Common myeloid progenitor, CD34-positive (primary cell): ENCODE results near the gene MYO1D.

Source experiments
- CTCF ChIA-PET: fragments of 350-600 bp; sonication (Branson Sonifier 250); formaldehyde crosslinking; loops from one replicate; lab custom pipeline; 2021; ENCODE audit warnings: antibody characterized with exemption; lab: Charles Lee
- POLR2A ChIA-PET: fragments of 350-600 bp; sonication (Branson Sonifier 250); formaldehyde crosslinking; loops from one replicate; lab custom pipeline; 2021; ENCODE audit warnings: antibody characterized with exemption; lab: Charles Lee
- DNase-seq, 3 donors: peaks; one replicate each; pipeline versions ENCODE4 v3.0.0 to v3.0.0-alpha.2; 2013
- H3K27ac ChIP-seq, 2 experiments: 1 replicate in 1 of 2; 2 replicates in 1 of 2; pipeline ENCODE4 v1.7.0; 2013; ENCODE audit warnings: inconsistent platforms in 2 of 2, low read length in 2 of 2, mild to moderate bottlenecking in 2 of 2, low read depth in 1 of 2, moderate library complexity in 1 of 2; ENCODE audit not compliant: severe bottlenecking in 2 of 2, insufficient read depth in 1 of 2, poor library complexity in 1 of 2
- H3K27me3 ChIP-seq, 5 experiments: replicated peaks in 2 of 5; 1 replicate in 3 of 5; 2 replicates in 2 of 5; pipeline versions ENCODE4 v1.6.1 to v1.7.0; 2013; ENCODE audit warnings: low read length in 4 of 5, mild to moderate bottlenecking in 2 of 5, moderate library complexity in 2 of 5, inconsistent platforms in 1 of 5; ENCODE audit not compliant: insufficient read depth in 5 of 5, control insufficient read depth in 4 of 5
- H3K36me3 ChIP-seq, 4 experiments: 1 replicate in 2 of 4; 2 replicates in 2 of 4; pipeline versions ENCODE4 v1.6.1 to v1.7.0; 2013; ENCODE audit warnings: low read length in 3 of 4, control low read depth in 1 of 4, mild to moderate bottlenecking in 1 of 4; ENCODE audit not compliant: control insufficient read depth in 4 of 4, insufficient read depth in 4 of 4
- H3K4me1 ChIP-seq, 4 experiments: 1 replicate in 3 of 4; 2 replicates in 1 of 4; pipeline versions ENCODE4 v1.6.1 to v1.7.1; 2013; ENCODE audit warnings: low read length in 3 of 4, mild to moderate bottlenecking in 3 of 4, control low read depth in 1 of 4, inconsistent platforms in 1 of 4, moderate library complexity in 1 of 4; ENCODE audit not compliant: control insufficient read depth in 4 of 4, insufficient read depth in 4 of 4; ENCODE audit errors: control extremely low read depth in 1 of 4
- H3K4me3 ChIP-seq, 7 experiments: 1 replicate in 4 of 7; 2 replicates in 3 of 7; pipeline versions ENCODE4 v1.5.1 to v1.7.0; 2013; ENCODE audit warnings: mild to moderate bottlenecking in 7 of 7, low read length in 6 of 7, moderate library complexity in 6 of 7, inconsistent platforms in 2 of 7, low read depth in 2 of 7, control low read depth in 1 of 7; ENCODE audit not compliant: insufficient read depth in 4 of 7, control insufficient read depth in 1 of 7; ENCODE audit errors: extremely low read depth in 1 of 7
- H3K9me3 ChIP-seq, 5 experiments: 1 replicate in 4 of 5; 2 replicates in 1 of 5; pipeline versions ENCODE4 v1.6.1 to v1.7.1; 2013; ENCODE audit warnings: low read length in 4 of 5, mild to moderate bottlenecking in 2 of 5, inconsistent platforms in 1 of 5, low read depth in 1 of 5, moderate library complexity in 1 of 5; ENCODE audit not compliant: control insufficient read depth in 4 of 5, insufficient read depth in 2 of 5; ENCODE audit errors: control extremely low read depth in 1 of 5
- WGBS: methylation state at CpG from one replicate; pipeline ENCODE4 v1.1.5; 2013; ENCODE audit not compliant: insufficient coverage; 5-methylcytosine and 5-hydroxymethylcytosine counted together

Gene MYO1D

DNA sequence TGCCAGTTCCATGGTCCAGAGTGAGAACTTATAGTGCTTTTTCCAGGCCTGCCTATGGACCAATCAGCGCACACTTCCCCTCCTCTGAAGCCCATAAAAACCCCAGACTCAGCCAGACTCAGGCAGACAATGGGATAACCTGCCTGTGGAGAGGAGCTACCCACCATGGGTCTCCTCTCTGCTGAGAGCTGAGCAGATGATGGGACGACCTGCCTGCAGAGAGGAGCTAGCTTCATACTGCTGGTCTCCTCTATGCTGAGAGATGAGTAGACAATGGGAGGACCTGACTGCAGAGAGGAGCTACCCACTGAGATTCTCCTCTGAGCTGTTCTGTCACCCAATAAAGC, 144.7 kb downstream of the MYO1D start:
- Histone ChIP-seq H3K27me3 (no peaks in the 10 kb centered on the region), H3K27ac (no peak overlapping the region), H3K36me3 (peaks cover 0 to 2% (median 1%) of the 10 kb centered on the region in 4 experiments), H3K4me1 (no peaks in the 10 kb centered on the region), H3K9me3 (peaks cover 0 to 16% (median 10%) of the 10 kb centered on the region in 5 experiments), H3K4me3 (no peak overlapping the region)
- DNase-seq: no peak
- POLR2A ChIA-PET: no interaction called here
- CTCF ChIA-PET: no interaction called here
- WGBS: 100% methylated on average over 1 of the region's 2 CpGs

DNA sequence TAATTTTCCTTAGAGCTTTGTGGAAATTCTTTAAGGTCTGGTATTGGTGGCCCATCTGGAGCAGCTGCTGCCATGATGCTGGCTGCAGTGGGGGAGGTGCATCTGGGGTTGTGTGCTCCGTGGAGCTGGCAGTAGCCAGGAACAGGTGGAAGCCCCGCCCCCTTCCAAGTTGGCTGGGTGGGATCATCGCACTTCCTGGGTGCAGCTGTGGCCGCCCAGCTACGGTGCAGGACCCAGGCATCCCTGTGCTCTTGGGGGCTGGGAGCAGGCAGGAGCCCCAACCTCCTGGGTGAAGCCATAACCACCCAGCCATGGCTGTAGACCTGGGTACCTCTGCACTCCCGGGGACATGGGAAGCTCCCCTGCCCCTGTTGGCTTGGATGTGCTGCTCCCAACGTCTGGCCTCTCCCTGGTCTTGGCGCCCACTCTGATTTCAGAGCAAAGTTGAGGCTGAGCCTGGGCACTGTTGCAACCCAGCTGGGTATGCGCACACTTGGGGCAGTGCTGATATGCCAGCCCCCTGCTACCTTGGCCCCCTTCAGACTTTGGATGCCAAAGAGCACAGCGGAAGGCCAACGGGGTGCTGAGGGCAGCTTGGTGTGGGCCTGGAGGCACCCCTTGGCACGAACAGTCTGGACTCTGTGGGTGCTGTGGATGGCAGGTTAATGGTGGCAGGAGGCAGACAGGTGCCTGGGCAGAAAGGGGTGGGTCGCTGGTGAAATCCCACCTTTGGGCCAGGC, 145.2 kb downstream of the MYO1D start:
- Histone ChIP-seq H3K27me3 (no peaks in the 10 kb centered on the region), H3K4me3 (no peak overlapping the region), H3K4me1 (no peaks in the 10 kb centered on the region), H3K27ac (no peak overlapping the region), H3K36me3 (peaks cover 0 to 2% (median 1%) of the 10 kb centered on the region in 4 experiments), H3K9me3 (peaks cover 0 to 16% (median 10%) of the 10 kb centered on the region in 5 experiments)
- no peak for DNase-seq
- POLR2A ChIA-PET: no interaction called here
- 100% methylated on average over 12 of the region's 13 CpGs for WGBS
- CTCF ChIA-PET: no interaction called here

DNA sequence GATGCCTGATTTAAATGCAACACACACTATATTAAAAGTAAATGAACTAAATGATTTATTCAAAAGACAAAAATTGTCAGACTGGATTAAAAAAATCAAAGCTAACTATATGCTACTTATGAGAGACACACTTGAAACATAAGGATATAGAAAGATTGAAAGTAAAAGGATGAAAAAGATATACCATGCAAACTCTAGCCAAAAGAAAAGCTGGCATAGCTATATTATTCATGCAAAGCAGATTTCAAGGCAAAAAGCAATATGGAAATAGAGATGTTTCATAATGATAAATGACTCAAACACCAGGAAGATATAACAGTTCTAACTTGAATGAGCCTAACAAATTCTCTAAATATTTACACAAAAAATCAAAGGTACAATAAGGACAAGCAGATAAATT, 149.2 kb downstream of the MYO1D start:
- DNase-seq: no peak
- CTCF ChIA-PET: no interaction called here
- Histone ChIP-seq H3K4me3 (no peak overlapping the region), H3K9me3 (peaks cover 0 to 18% (median 7%) of the 10 kb centered on the region in 5 experiments), H3K36me3 (peaks cover 0 to 2% (median 0%) of the 10 kb centered on the region in 4 experiments), H3K4me1 (no peaks in the 10 kb centered on the region), H3K27ac (no peak overlapping the region), H3K27me3 (no peaks in the 10 kb centered on the region)
- POLR2A ChIA-PET: no interaction called here

DNA sequence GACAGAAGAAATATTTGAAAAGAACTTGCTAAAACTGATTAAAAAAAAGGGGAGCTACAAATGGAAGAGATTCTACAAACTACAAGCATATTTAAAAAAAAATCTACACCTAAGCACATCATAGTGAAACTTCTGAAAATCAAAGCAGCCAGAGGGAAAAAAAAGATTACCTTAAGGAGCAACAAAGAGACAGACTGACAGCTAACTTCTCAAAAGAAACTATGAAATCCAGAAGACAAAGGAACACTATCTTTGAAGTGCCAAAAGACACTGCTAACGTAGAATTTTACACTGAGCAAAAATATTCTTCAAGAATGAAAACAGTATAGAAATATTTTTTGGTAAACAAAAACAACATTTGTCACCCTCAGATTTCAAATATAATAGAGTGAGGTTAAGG, 151.2 kb downstream of the MYO1D start:
- no CpG with 5 or more reads among the region's 1 CpG for WGBS
- ChIA-PET CTCF (interaction anchor here (0.7 kb wide), 1 partner anchor 38 kb away, joined by 3 read pairs; no protein-coding TSS in a partner anchor), POLR2A (no interaction called here)
- H3K27me3 ChIP-seq: no peaks in the 10 kb centered on the region
- no peak overlapping the region for H3K4me3 ChIP-seq
- H3K4me1 ChIP-seq: no peaks in the 10 kb centered on the region
- H3K27ac ChIP-seq: no peak overlapping the region
- no peaks in the 10 kb centered on the region for H3K36me3 ChIP-seq
- H3K9me3 ChIP-seq: peaks cover 0 to 8% (median 0%) of the 10 kb centered on the region in 5 experiments
- DNase-seq: peak in 1 of 3 donors; percentile 6

DNA sequence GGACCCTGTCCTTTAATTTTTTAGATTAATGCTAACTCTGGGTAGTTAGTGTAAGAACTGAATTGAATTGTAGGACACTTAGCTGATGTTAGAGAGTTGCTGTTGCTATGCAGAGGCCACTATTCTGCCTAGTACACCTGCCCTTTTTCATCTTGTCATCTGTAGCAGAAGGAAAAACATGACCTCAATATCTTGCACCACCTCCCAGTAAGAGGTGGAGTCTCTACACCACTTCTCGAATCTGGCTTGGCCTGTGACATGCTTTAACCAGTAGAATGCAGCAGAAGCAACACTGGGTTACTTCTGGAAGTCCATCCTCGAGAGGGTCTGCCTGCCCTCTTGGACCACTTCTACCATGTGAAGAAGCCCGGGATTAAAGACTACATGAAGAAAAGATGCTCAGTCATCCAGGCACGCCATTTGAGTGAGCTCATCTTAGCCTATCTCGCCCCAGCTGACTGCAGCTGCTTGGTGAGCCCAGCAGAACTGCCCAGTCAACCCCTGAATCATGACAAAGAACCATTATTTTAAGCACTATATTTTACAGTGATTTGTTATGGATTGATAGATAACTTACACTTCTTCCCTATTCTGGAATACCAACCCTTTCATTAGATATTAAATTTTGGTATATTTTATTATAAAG, 153.5 kb downstream of the MYO1D start:
- H3K36me3 ChIP-seq: no peaks in the 10 kb centered on the region
- H3K9me3 ChIP-seq: peaks cover 0 to 8% (median 0%) of the 10 kb centered on the region in 5 experiments
- DNase-seq: no peak
- H3K4me1 ChIP-seq: no peaks in the 10 kb centered on the region
- H3K27me3 ChIP-seq: no peaks in the 10 kb centered on the region
- POLR2A ChIA-PET: no interaction called here
- no peak overlapping the region for H3K27ac ChIP-seq
- CTCF ChIA-PET: no interaction called here
- 100% methylated on average over 5 of the region's 5 CpGs for WGBS
- no peak overlapping the region for H3K4me3 ChIP-seq

DNA sequence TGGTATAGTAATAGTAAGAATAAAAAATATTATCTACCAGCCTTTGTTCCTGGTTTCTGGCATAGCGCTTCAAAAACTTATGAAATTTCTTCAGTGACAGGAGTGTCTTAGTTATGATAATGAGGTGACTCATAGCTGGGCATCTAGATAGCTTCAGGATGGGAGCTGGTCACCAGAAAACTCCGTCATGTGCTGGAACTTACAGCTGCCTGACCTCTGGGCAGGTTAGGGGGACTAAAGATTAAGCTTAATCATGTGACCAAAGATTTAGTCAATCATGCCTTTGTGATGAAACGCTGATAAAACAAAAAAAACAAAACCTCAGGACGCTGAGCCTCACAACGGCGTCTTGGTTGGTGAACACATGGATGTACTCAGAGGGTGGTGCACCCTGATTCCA, 154.2 kb downstream of the MYO1D start:
- ChIA-PET POLR2A (interaction anchor here (0.7 kb wide), 1 partner anchor 10 kb away, joined by 5 read pairs; no protein-coding TSS in a partner anchor), CTCF (no interaction called here)
- no peaks in the 10 kb centered on the region for H3K4me1 ChIP-seq
- DNase-seq: no peak
- no peaks in the 10 kb centered on the region for H3K27me3 ChIP-seq
- no peak overlapping the region for H3K27ac ChIP-seq
- no peak overlapping the region for H3K4me3 ChIP-seq
- H3K9me3 ChIP-seq: peaks cover 0 to 8% (median 0%) of the 10 kb centered on the region in 5 experiments
- 97% methylated on average over 5 of the region's 6 CpGs for WGBS
- no peaks in the 10 kb centered on the region for H3K36me3 ChIP-seq

DNA sequence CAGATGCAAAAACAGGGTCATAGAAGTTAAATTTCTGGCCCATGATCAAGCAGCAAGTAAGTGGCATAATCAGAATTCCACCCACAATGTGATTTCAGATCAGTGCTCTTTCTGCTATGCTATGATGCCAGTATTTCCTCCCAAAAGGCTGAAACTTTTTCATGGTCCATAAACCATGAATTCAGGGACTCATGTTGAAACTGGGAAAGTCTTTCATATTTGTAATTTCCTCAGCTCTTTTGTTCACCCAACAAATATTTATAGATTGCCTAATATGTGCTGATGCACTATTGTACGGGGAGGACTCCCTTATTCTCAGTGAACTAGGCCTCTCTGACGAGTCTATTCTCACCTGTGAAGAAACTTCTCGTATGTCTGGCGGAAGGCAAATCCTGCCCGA, 156.3 kb downstream of the MYO1D start:
- Histone ChIP-seq H3K4me1 (no peaks in the 10 kb centered on the region), H3K27ac (no peak overlapping the region), H3K9me3 (peaks cover 0 to 8% (median 0%) of the 10 kb centered on the region in 5 experiments), H3K4me3 (no peak overlapping the region), H3K27me3 (no peaks in the 10 kb centered on the region), H3K36me3 (no peaks in the 10 kb centered on the region)
- ChIA-PET CTCF (no interaction called here), POLR2A (no interaction called here)
- 99% methylated on average over 5 of the region's 5 CpGs for WGBS
- DNase-seq: no peak
